CD4-positive, alpha-beta memory T cell (primary cell): ENCODE results near the gene CDR2. TPM values are rescaled to one million over a fixed set of nuclear protein-coding genes. Genes with fewer than 3 reads are reported as not detected.

Source experiments
- CTCF ChIA-PET: fragments of 350-600 bp; sonication (Branson Sonifier 250); formaldehyde crosslinking; loops from one replicate; lab custom pipeline; 2021; ENCODE audit warnings: inconsistent platforms; ENCODE audit not compliant: partially characterized antibody; lab: Charles Lee
- POLR2A ChIA-PET: fragments of 350-600 bp; sonication (Branson Sonifier 250); formaldehyde crosslinking; loops from one replicate; lab custom pipeline; 2021; ENCODE audit not compliant: partially characterized antibody; lab: Charles Lee
- DNase-seq, 5 donors: peaks; one replicate each; pipeline versions ENCODE4 v3.0.0 to v3.0.0-alpha.2; 2020 to 2022; ENCODE audit warnings: mixed read lengths in 1 of 5
- H3K27ac ChIP-seq: one replicate; pipeline ENCODE4 v1.7.0; 2013; ENCODE audit warnings: low read depth, low read length
- H3K27me3 ChIP-seq: 2 replicates; pipeline ENCODE4 v1.7.0; 2013; ENCODE audit warnings: mild to moderate bottlenecking, low read length, moderate library complexity; ENCODE audit not compliant: insufficient read depth
- H3K36me3 ChIP-seq: 2 replicates; pipeline ENCODE4 v1.7.0; 2013; ENCODE audit warnings: mild to moderate bottlenecking, low read length, moderate library complexity; ENCODE audit not compliant: insufficient read depth
- H3K4me1 ChIP-seq: 2 replicates; pipeline ENCODE4 v1.7.0; 2013; ENCODE audit warnings: mild to moderate bottlenecking, low read length, moderate library complexity; ENCODE audit not compliant: insufficient read depth
- H3K4me3 ChIP-seq, 2 donors: one replicate each; pipeline ENCODE4 v1.7.0; 2013; ENCODE audit warnings: low read length in 2 of 2, mild to moderate bottlenecking in 1 of 2
- H3K9me3 ChIP-seq, 2 donors: one replicate each; pipeline ENCODE4 v1.7.0; 2013; ENCODE audit warnings: low read length in 2 of 2, control low read depth in 1 of 2; ENCODE audit not compliant: control insufficient read depth in 1 of 2
- H3K27ac Mint-ChIP-seq, 7 donors: one replicate each; pipeline ENCODE4 v1.8.0; 2020 to 2021; ENCODE audit warnings: mixed read lengths in 7 of 7, mild to moderate bottlenecking in 6 of 7, inconsistent platforms in 3 of 7, moderate library complexity in 3 of 7
- H3K27me3 Mint-ChIP-seq, 2 donors: one replicate each; pipeline ENCODE4 v1.8.0; 2020 to 2021; ENCODE audit warnings: mixed read lengths in 2 of 2
- H3K36me3 Mint-ChIP-seq, 2 donors: one replicate each; pipeline ENCODE4 v1.8.0; 2020 to 2021; ENCODE audit warnings: mixed read lengths in 2 of 2, inconsistent platforms in 1 of 2, mild to moderate bottlenecking in 1 of 2
- H3K4me1 Mint-ChIP-seq, 4 donors: one replicate each; pipeline ENCODE4 v1.8.0; 2020 to 2021; ENCODE audit warnings: mixed read lengths in 4 of 4, mild to moderate bottlenecking in 1 of 4
- H3K4me3 Mint-ChIP-seq, 8 donors: one replicate each; pipeline ENCODE4 v1.8.0; 2020 to 2021; ENCODE audit warnings: mixed read lengths in 8 of 8, mild to moderate bottlenecking in 7 of 8, moderate library complexity in 6 of 8, inconsistent platforms in 3 of 8
- H3K9me3 Mint-ChIP-seq, 8 donors: one replicate each; pipeline ENCODE4 v1.8.0; 2020 to 2021; ENCODE audit warnings: mixed read lengths in 8 of 8, mild to moderate bottlenecking in 5 of 8, inconsistent platforms in 3 of 8, moderate library complexity in 1 of 8
- intact Hi-C: fragments of 100-400 bp; cut with micrococcal nuclease; formaldehyde crosslinking; loops from one replicate; pipeline ENCODE4 v1.15.1; 2023
- polyA plus RNA-seq, 2 donors: library from polyadenylated mRNA; unstranded; fragments of 300-500 nt; fragmentation: Illumina TruSeq; gene quantifications; one replicate each; pipeline ENCODE4 v1.2.3, GENCODE V29; 2021
- total RNA-seq, 2 experiments: library from RNA; stranded (reverse); gene quantifications; one replicate each; pipeline ENCODE4 v1.2.3, GENCODE V29; 2021

The CDR2 gene
- total and polyA plus RNA-seq, 4 experiments from 2014 or later, result 57.9 to 99.3 (median 95.0) TPM

- Mint-ChIP-seq H3K36me3 (peaks cover 24 to 70% of the 10 kb centered on the region in 2 donors), H3K27me3 (no peaks in the 10 kb centered on the region), H3K27ac (peak overlapping the region in 3 of 7 donors; percentile 74 to 92 (median 76)), H3K9me3 (peaks cover 0 to 2% (median 0%) of the 10 kb centered on the region in 8 donors), H3K4me3 (peak overlapping the region in 2 of 8 donors; percentile 22 to 49), H3K4me1 (peaks cover 4 to 10% (median 6%) of the 10 kb centered on the region in 4 donors)
- no peaks in the 10 kb centered on the region for H3K27me3 ChIP-seq
- no peaks in the 10 kb centered on the region for H3K9me3 ChIP-seq
- peaks cover 72% of the 10 kb centered on the region for H3K36me3 ChIP-seq
- intact Hi-C loops, result loop anchor here (2.0 kb wide), 3 partner anchors 38 to 1470 kb away; partner anchors contain the start of gene CDR2
- ChIA-PET CTCF (interaction anchor here (0.6 to 1.6 kb wide), 9 partner anchors 8 to 294 kb away, joined by 3 to 9 read pairs (median 4); partner anchors contain the start of gene POLR3E), POLR2A (interaction anchor here (0.6 to 1.7 kb wide), 4 partner anchors 19 to 54 kb away, joined by 3 to 8 read pairs (median 4); partner anchors contain the start of gene CDR2)
- peaks cover 5% of the 10 kb centered on the region for H3K4me1 ChIP-seq
- H3K27ac ChIP-seq, result no peak overlapping the region
- no peak overlapping the region for H3K4me3 ChIP-seq
- no peak for DNase-seq
These were observed 53.7 kb downstream of the CDR2 start for GRCh38 chr16:22320572-22321339.

- Mint-ChIP-seq H3K27ac (peak overlapping the region in 5 of 7 donors; percentile 38 to 78 (median 68)), H3K4me1 (peaks cover 4 to 7% (median 6%) of the 10 kb centered on the region in 4 donors), H3K9me3 (peaks cover 0 to 2% (median 0%) of the 10 kb centered on the region in 8 donors), H3K4me3 (no peak overlapping the region), H3K36me3 (peaks cover 34 to 71% of the 10 kb centered on the region in 2 donors), H3K27me3 (no peaks in the 10 kb centered on the region)
- peak; percentile 49 to 60 (median 59) for DNase-seq
- Histone ChIP-seq H3K4me3 (no peak overlapping the region), H3K27me3 (no peaks in the 10 kb centered on the region), H3K36me3 (peaks cover 68% of the 10 kb centered on the region), H3K9me3 (no peaks in the 10 kb centered on the region), H3K4me1 (peaks cover 5% of the 10 kb centered on the region), H3K27ac (no peak overlapping the region)
- ChIA-PET POLR2A (interaction anchor here (0.9 to 1.4 kb wide), 3 partner anchors 8 to 55 kb away, joined by 3 to 4 read pairs (median 3); no protein-coding TSS in a partner anchor), CTCF (interaction anchor here (0.6 to 3.0 kb wide), 22 partner anchors 8 to 310 kb away, joined by 3 to 17 read pairs (median 5); no protein-coding TSS in a partner anchor)
- intact Hi-C loops, result no loop called here
These were observed 55.6 kb downstream of the CDR2 start for GRCh38 chr16:22318690-22319358.

GRCh38 chr16:22317625-22318024, 56.8 kb downstream of the CDR2 start:
- peak overlapping the region in 2 of 8 donors; percentile 15 to 53 for H3K4me3 Mint-ChIP-seq
- H3K27me3 ChIP-seq, result no peaks in the 10 kb centered on the region
- intact Hi-C loops, result no loop called here
- peak overlapping the region in 4 of 7 donors; percentile 37 to 76 (median 58) for H3K27ac Mint-ChIP-seq
- CTCF ChIA-PET, result interaction anchor here (0.6 to 3.0 kb wide), 7 partner anchors 8 to 59 kb away, joined by 3 to 17 read pairs (median 8); no protein-coding TSS in a partner anchor
- H3K27me3 Mint-ChIP-seq, result no peaks in the 10 kb centered on the region
- H3K36me3 ChIP-seq, result peaks cover 70% of the 10 kb centered on the region
- peaks cover 0 to 2% (median 0%) of the 10 kb centered on the region in 8 donors for H3K9me3 Mint-ChIP-seq
- no peak overlapping the region for H3K27ac ChIP-seq
- DNase-seq, result no peak
- no peaks in the 10 kb centered on the region for H3K9me3 ChIP-seq
- H3K36me3 Mint-ChIP-seq, result peaks cover 38 to 75% of the 10 kb centered on the region in 2 donors
- H3K4me3 ChIP-seq, result no peak overlapping the region
- H3K4me1 Mint-ChIP-seq, result peaks cover 4 to 7% (median 5%) of the 10 kb centered on the region in 4 donors
- POLR2A ChIA-PET, result no interaction called here
- H3K4me1 ChIP-seq, result peaks cover 5% of the 10 kb centered on the region

GRCh38 chr16:22317001-22317530, 57.4 kb downstream of the CDR2 start:
- peaks cover 75% of the 10 kb centered on the region for H3K36me3 ChIP-seq
- H3K4me3 ChIP-seq, result no peak overlapping the region
- H3K27ac ChIP-seq, result no peak overlapping the region
- H3K4me1 ChIP-seq, result peaks cover 5% of the 10 kb centered on the region
- H3K27ac Mint-ChIP-seq, result peak overlapping the region in 5 of 7 donors; percentile 37 to 76 (median 50)
- POLR2A ChIA-PET, result no interaction called here
- peaks cover 4 to 7% (median 5%) of the 10 kb centered on the region in 4 donors for H3K4me1 Mint-ChIP-seq
- peaks cover 42 to 77% of the 10 kb centered on the region in 2 donors for H3K36me3 Mint-ChIP-seq
- no peaks in the 10 kb centered on the region for H3K9me3 ChIP-seq
- DNase-seq, result no peak
- peak overlapping the region in 1 of 8 donors; percentile 53 for H3K4me3 Mint-ChIP-seq
- no peaks in the 10 kb centered on the region for H3K27me3 Mint-ChIP-seq
- intact Hi-C loops, result no loop called here
- CTCF ChIA-PET, result no interaction called here
- no peaks in the 10 kb centered on the region for H3K27me3 ChIP-seq
- peaks cover 0 to 2% (median 0%) of the 10 kb centered on the region in 8 donors for H3K9me3 Mint-ChIP-seq

GRCh38 chr16:22316411-22316811, 58.0 kb downstream of the CDR2 start:
- CTCF ChIA-PET, result no interaction called here
- Histone ChIP-seq H3K9me3 (no peaks in the 10 kb centered on the region), H3K4me1 (peaks cover 1% of the 10 kb centered on the region), H3K4me3 (no peak overlapping the region), H3K36me3 (peaks cover 75% of the 10 kb centered on the region), H3K27ac (no peak overlapping the region), H3K27me3 (no peaks in the 10 kb centered on the region)
- H3K9me3 Mint-ChIP-seq, result peaks cover 0 to 2% (median 0%) of the 10 kb centered on the region in 8 donors
- peaks cover 4 to 5% (median 5%) of the 10 kb centered on the region in 4 donors for H3K4me1 Mint-ChIP-seq
- peaks cover 46 to 84% of the 10 kb centered on the region in 2 donors for H3K36me3 Mint-ChIP-seq
- intact Hi-C loops, result no loop called here
- no peak for DNase-seq
- no peak overlapping the region for H3K4me3 Mint-ChIP-seq
- H3K27me3 Mint-ChIP-seq, result no peaks in the 10 kb centered on the region
- no peak overlapping the region for H3K27ac Mint-ChIP-seq
- POLR2A ChIA-PET, result no interaction called here

- no peak for DNase-seq
- no peak overlapping the region for H3K27ac ChIP-seq
- H3K36me3 ChIP-seq, result peaks cover 75% of the 10 kb centered on the region
- peaks cover 41 to 81% of the 10 kb centered on the region in 2 donors for H3K36me3 Mint-ChIP-seq
- H3K9me3 Mint-ChIP-seq, result peaks cover 0 to 2% (median 0%) of the 10 kb centered on the region in 8 donors
- CTCF ChIA-PET, result no interaction called here
- POLR2A ChIA-PET, result no interaction called here
- intact Hi-C loops, result no loop called here
- H3K4me3 ChIP-seq, result no peak overlapping the region
- no peaks in the 10 kb centered on the region for H3K27me3 Mint-ChIP-seq
- H3K4me3 Mint-ChIP-seq, result no peak overlapping the region
- peaks cover 0 to 1% (median under 1%) of the 10 kb centered on the region in 4 donors for H3K4me1 Mint-ChIP-seq
- H3K27ac Mint-ChIP-seq, result no peak overlapping the region
- no peaks in the 10 kb centered on the region for H3K4me1 ChIP-seq
- no peaks in the 10 kb centered on the region for H3K27me3 ChIP-seq
- H3K9me3 ChIP-seq, result no peaks in the 10 kb centered on the region
These were observed 58.4 kb downstream of the CDR2 start for GRCh38 chr16:22315979-22316378.
